PC-3 (cell line): ENCODE results near the gene KLF13. TPM values are rescaled to one million over a fixed set of nuclear protein-coding genes. Genes with fewer than 3 reads are reported as not detected.

Source experiments
- ATAC-seq: fragments of 200-7000 bp; cut with Tn5 transposase; 2 replicates; pipeline ENCODE4 v1.9.1; 2020; ENCODE audit warnings: mild to moderate bottlenecking, moderate library complexity
- BruUV-seq: library from RNA; stranded (reverse); fragments of 400-500 nt; replicated peaks from 2 replicates; lab custom pipeline; 2021; lab: Mats Ljungman, UMichigan
- CTCF ChIA-PET: fragments of 300-600 bp; sonication (Branson Sonifier 250); formaldehyde crosslinking; loops from one replicate; lab custom pipeline; 2022; ENCODE audit warnings: antibody characterized with exemption; lab: Charles Lee
- POLR2A ChIA-PET: fragments of 300-600 bp; sonication (Branson Sonifier 250); formaldehyde crosslinking; loops from one replicate; lab custom pipeline; 2022; ENCODE audit warnings: antibody characterized with exemption; ENCODE audit not compliant: unreplicated experiment; lab: Charles Lee
- DNase-seq: peaks from one replicate; pipeline ENCODE4 v3.0.0-alpha.2; 2015
- H2AFZ ChIP-seq: fragments of 300-600 bp; sonication (generic); 2 replicates; pipeline ENCODE4 v1.6.0; 2016; ENCODE audit warnings: antibody characterized with exemption, low read length
- H3F3A ChIP-seq: fragments of 300-600 bp; sonication (generic); one replicate; pipeline ENCODE4 v1.6.0; 2017; ENCODE audit warnings: antibody characterized with exemption, low read length, control low read depth, mild to moderate bottlenecking; ENCODE audit not compliant: unreplicated experiment
- H3K27ac ChIP-seq: fragments of 300-600 bp; sonication (generic); 2 replicates; pipeline ENCODE4 v1.5.1; 2016; ENCODE audit warnings: mild to moderate bottlenecking, low read length
- H3K27me3 ChIP-seq: fragments of 300-600 bp; sonication (generic); 2 replicates; pipeline ENCODE4 v1.6.1; 2016; ENCODE audit warnings: low read length, mixed read lengths
- H3K36me3 ChIP-seq: fragments of 300-600 bp; sonication (generic); 2 replicates; pipeline ENCODE4 v1.6.1; 2016; ENCODE audit warnings: low read depth, mixed run types, low read length, mixed read lengths
- H3K4me1 ChIP-seq: fragments of 300-600 bp; sonication (generic); 2 replicates; pipeline ENCODE4 v1.5.1; 2016; ENCODE audit warnings: low read length; ENCODE audit not compliant: insufficient read depth
- H3K4me2 ChIP-seq: fragments of 300-600 bp; sonication (generic); 2 replicates; pipeline ENCODE4 v1.6.0; 2016; ENCODE audit warnings: low read length
- H3K4me3 ChIP-seq: fragments of 300-600 bp; sonication (generic); 2 replicates; pipeline ENCODE4 v1.5.1; 2016; ENCODE audit warnings: mild to moderate bottlenecking, low read length, mixed read lengths
- H3K79me2 ChIP-seq: fragments of 300-600 bp; sonication (generic); 2 replicates; pipeline ENCODE4 v1.6.1; 2017; ENCODE audit warnings: low read length, mixed read lengths
- H3K9ac ChIP-seq: fragments of 300-600 bp; sonication (generic); 2 replicates; pipeline ENCODE4 v1.6.0; 2016; ENCODE audit warnings: mild to moderate bottlenecking, low read length
- H3K9me2 ChIP-seq: fragments of 300-600 bp; sonication (generic); replicated peaks from 2 replicates; pipeline ENCODE4 v1.6.1; 2016; ENCODE audit warnings: mixed run types, low read length, mixed read lengths
- H3K9me3 ChIP-seq: fragments of 300-600 bp; sonication (generic); 2 replicates; pipeline ENCODE4 v1.6.1; 2016; ENCODE audit warnings: low read length, mixed read lengths
- H4K20me1 ChIP-seq: fragments of 300-600 bp; sonication (generic); 2 replicates; pipeline ENCODE4 v1.6.1; 2016; ENCODE audit warnings: low read length, mixed read lengths
- CTCF ChIP-seq: fragments of 300-600 bp; sonication (generic); conservative IDR thresholded peaks from 2 replicates; pipeline ENCODE4 v1.5.1; 2017; ENCODE audit warnings: antibody characterized with exemption, low read depth, mild to moderate bottlenecking, low read length
- EZH2 ChIP-seq: fragments of 300-600 bp; sonication (generic); IDR thresholded peaks from one replicate; pipeline ENCODE4 v1.6.1; 2017; ENCODE audit warnings: antibody characterized with exemption, mild to moderate bottlenecking, low read length; ENCODE audit not compliant: unreplicated experiment
- EZH2phosphoT487 ChIP-seq: fragments of 300-600 bp; sonication (generic); IDR thresholded peaks from 2 replicates; pipeline ENCODE4 v1.6.1; 2018; ENCODE audit warnings: mild to moderate bottlenecking, antibody characterized with exemption, low read length, borderline replicate concordance
- intact Hi-C: fragments of 100-400 bp; cut with micrococcal nuclease; formaldehyde crosslinking; loops from 2 replicates; pipeline ENCODE4 v1.9.0; 2023
- total RNA-seq: library from RNA; depleted of rRNA; stranded (reverse); fragments of >200 nt; gene quantifications from 2 replicates; pipeline ENCODE4 v1.2.3, GENCODE V29; 2014

KLF13 gene
- total RNA-seq, 1 experiment from 2014 or later: 11.4 TPM

DNA sequence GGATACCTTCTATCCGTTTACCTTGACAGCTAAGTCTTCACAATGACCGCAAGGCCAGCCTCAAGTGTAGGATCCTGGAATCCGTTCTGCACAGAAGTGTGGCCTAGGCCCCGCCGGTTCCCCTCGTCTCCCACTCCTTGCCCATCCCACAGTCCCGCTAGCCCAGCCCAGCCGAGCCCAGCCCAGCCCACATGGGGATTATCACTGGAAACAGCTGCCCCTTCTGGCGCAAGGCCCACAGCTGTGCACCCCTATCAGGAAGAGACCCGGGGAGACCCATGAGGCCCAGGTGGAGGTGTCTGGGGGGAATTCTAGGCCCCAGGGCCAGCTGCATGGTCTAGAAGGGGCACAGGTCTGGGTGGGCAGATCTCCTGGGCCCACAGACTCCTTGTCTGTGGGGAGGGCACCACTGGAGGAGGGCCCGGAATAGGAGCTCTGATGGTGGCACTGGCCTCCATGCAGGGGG, 27.9 kb upstream of the KLF13 start:
- Histone ChIP-seq H3F3A (no peaks in the 10 kb centered on the region), H2AFZ (no peak overlapping the region), H3K9me3 (no peaks in the 10 kb centered on the region), H3K27ac (no peak overlapping the region), H3K4me1 (peaks cover 21% of the 10 kb centered on the region), H3K79me2 (no peaks in the 10 kb centered on the region), H3K9me2 (no peaks in the 10 kb centered on the region), H3K36me3 (no peaks in the 10 kb centered on the region), H3K4me3 (no peak overlapping the region), H4K20me1 (no peaks in the 10 kb centered on the region), H3K9ac (no peak overlapping the region), H3K4me2 (no peak overlapping the region), H3K27me3 (peaks cover under 1% of the 10 kb centered on the region; the same call in 1 of the 2 replicates)
- POLR2A ChIA-PET: no interaction called here
- CTCF ChIA-PET: no interaction called here
- no TSS peak for BruUV-seq
- ATAC-seq (no peak), DNase-seq (no peak)
- intact Hi-C loops: no loop called here
- TF ChIP-seq EZH2phosphoT487 (no peak), CTCF (no peak), EZH2 (no peak)

DNA sequence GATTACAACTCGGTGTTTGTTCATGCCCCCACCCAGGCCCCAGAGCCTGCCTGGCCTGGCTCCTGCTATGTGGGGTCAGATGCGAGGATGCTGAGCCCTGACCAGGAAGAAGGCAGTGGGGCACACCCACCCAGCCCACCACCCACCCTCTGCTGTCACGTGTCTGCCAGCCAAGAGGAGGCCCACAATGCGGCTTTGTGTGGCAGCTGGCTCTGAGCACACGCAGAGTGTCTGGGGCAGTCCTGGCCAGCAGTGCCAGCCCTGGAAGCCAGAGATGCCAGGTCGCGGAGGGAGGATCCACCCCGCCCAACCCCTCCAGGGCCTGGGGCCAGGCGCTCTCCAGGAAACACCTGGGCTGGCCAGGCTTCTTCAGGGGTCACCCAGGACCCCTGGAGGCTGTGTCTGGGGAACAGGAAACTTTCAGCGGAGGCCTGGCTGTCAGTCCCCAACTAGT, 26.4 kb upstream of the KLF13 start:
- no TSS peak for BruUV-seq
- TF ChIP-seq EZH2phosphoT487 (no peak), EZH2 (no peak), CTCF (no peak)
- ChIA-PET POLR2A (no interaction called here), CTCF (no interaction called here)
- no peaks in the 10 kb centered on the region for H4K20me1 ChIP-seq
- no peak overlapping the region for H3K4me3 ChIP-seq
- no peaks in the 10 kb centered on the region for H3F3A ChIP-seq
- H3K4me1 ChIP-seq: peaks cover 21% of the 10 kb centered on the region
- no peak overlapping the region for H2AFZ ChIP-seq
- no peaks in the 10 kb centered on the region for H3K9me3 ChIP-seq
- no peaks in the 10 kb centered on the region for H3K9me2 ChIP-seq
- no peaks in the 10 kb centered on the region for H3K79me2 ChIP-seq
- ATAC-seq (no peak), DNase-seq (no peak)
- H3K4me2 ChIP-seq: no peak overlapping the region
- H3K27ac ChIP-seq: no peak overlapping the region
- H3K27me3 ChIP-seq: no peaks in the 10 kb centered on the region
- intact Hi-C loops: no loop called here
- no peaks in the 10 kb centered on the region for H3K36me3 ChIP-seq
- H3K9ac ChIP-seq: no peak overlapping the region

DNA sequence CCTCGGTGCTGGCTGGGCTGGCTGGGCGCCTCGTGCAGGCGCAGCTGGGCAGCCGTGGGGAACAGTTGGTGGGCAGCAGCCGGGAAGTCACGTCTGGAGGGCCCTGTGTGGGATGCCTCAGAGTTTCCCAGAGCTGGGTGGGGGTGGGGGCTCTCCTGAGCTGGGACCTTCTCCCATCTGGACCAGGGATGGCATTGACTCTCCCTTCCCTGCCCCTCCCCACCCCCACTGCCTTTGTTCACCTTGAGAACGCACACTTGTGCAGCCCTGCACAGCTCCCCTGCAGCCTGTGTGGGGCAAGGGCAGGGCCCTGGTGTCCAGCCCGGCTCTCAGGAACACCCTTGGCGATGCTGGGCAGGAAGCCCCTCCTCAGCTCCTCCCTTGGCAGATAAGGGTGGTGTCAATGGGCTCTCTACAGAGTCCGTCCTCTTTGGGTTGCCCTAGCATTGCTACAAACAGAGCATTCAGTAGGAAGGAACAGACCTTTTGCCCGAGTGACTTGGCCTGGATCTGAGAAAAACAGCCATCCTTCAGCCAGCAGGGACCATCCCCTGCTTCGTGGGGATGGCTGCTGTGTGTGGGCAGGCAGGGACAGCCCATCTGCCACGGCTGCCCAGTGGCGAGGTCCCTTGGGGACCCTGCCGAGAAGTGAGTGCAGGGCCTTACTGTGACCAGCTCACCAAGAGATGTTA, 25.5 kb upstream of the KLF13 start:
- intact Hi-C loops: no loop called here
- no peak for DNase-seq
- H3K4me1 ChIP-seq: peaks cover 20% of the 10 kb centered on the region
- no peak overlapping the region for H2AFZ ChIP-seq
- H3K79me2 ChIP-seq: no peaks in the 10 kb centered on the region
- H3K4me3 ChIP-seq: no peak overlapping the region
- H3K27me3 ChIP-seq: peaks cover 2% of the 10 kb centered on the region; the same call in 1 of the 2 replicates
- H3K9me3 ChIP-seq: no peaks in the 10 kb centered on the region
- no peaks in the 10 kb centered on the region for H4K20me1 ChIP-seq
- BruUV-seq: no TSS peak
- no peak overlapping the region for H3K4me2 ChIP-seq
- TF ChIP-seq CTCF (no peak), EZH2 (no peak), EZH2phosphoT487 (no peak)
- ChIA-PET POLR2A (no interaction called here), CTCF (no interaction called here)
- ATAC-seq: no peak
- no peak overlapping the region for H3K27ac ChIP-seq
- no peaks in the 10 kb centered on the region for H3K9me2 ChIP-seq
- no peaks in the 10 kb centered on the region for H3K36me3 ChIP-seq
- H3K9ac ChIP-seq: no peak overlapping the region
- no peaks in the 10 kb centered on the region for H3F3A ChIP-seq
